Measurements from ENCODE around the gene GPR78. TPM values are rescaled to one million over a fixed set of nuclear protein-coding genes. Genes with fewer than 3 reads are reported as not detected.

Gene GPR78
- total RNA-seq, 2 donors from 2014 or later: not detected

DNA sequence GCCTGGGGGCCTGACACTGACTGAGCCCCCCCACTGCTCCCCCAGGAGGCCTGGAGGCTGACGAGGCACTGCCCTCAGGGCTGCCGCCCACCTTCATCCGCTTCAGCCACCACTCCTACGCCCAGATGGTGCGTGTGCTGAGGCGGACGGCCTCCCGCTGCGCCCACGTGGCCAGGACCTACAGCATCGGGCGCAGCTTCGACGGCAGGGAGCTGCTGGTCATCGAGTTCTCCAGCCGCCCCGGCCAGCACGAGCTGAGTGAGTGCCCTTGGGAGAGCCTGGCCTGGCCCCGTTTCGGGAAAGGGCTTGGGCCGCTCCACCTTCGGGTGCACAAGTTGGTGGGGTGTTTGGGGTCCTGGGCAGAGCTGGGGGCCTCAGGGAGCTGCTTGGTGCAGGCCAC is 23.7 kb downstream of the GPR78 start:
- no peaks in the 10 kb centered on the region for H3K4me1 ChIP-seq
- DNase-seq (no peak), ATAC-seq (no peak)
- peaks cover 0 to 7% of the 10 kb centered on the region in 2 donors for H3K27me3 ChIP-seq
- intact Hi-C loops (cut with DNase I): loop anchor here (10.0 kb wide), 2 partner anchors 281 to 311 kb away; no protein-coding TSS in a partner anchor
- no peaks in the 10 kb centered on the region for H3K36me3 ChIP-seq (replicated peaks in 1 of 2; ENCODE audit: insufficient read depth in 1 of 2, low read depth in 2 of 2)
- H3K9me3 ChIP-seq: no peaks in the 10 kb centered on the region
- 69 to 71% methylated on average over 3 to 22 of the region's 22 CpGs for WGBS, 2 donors
- no peak overlapping the region for H3K27ac ChIP-seq
- no peak overlapping the region for H3K4me3 ChIP-seq
- TF ChIP-seq, protein P1, sequence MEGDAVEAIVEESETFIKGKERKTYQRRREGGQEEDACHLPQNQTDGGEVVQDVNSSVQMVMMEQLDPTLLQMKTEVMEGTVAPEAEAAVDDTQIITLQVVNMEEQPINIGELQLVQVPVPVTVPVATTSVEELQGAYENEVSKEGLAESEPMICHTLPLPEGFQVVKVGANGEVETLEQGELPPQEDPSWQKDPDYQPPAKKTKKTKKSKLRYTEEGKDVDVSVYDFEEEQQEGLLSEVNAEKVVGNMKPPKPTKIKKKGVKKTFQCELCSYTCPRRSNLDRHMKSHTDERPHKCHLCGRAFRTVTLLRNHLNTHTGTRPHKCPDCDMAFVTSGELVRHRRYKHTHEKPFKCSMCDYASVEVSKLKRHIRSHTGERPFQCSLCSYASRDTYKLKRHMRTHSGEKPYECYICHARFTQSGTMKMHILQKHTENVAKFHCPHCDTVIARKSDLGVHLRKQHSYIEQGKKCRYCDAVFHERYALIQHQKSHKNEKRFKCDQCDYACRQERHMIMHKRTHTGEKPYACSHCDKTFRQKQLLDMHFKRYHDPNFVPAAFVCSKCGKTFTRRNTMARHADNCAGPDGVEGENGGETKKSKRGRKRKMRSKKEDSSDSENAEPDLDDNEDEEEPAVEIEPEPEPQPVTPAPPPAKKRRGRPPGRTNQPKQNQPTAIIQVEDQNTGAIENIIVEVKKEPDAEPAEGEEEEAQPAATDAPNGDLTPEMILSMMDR (IDR thresholded peaks at IDR 0.05): no peak
- TF ChIP-seq POLR2A (IDR thresholded peaks at IDR 0.05): no peak

DNA sequence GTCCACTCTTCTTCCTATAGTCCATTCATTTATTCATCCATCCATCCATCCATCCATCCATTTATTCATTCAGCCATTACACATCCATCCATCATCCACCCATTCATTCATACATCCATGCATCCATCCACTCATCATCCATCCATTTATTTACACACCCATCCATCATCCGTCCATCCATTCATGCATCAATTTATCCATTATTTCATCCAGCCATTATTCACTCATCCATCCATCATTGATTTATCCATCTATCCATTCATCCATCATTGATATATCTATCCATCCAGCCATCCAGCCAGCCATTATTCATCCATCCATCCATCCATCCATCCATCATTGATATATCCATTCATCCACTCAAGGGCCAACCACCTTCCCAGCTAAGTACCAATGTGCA is 25.1 kb downstream of the GPR78 start:
- Histone ChIP-seq H3K4me1 (no peaks in the 10 kb centered on the region), H3K27ac (no peak overlapping the region), H3K27me3 (peaks cover 0 to 7% of the 10 kb centered on the region in 2 donors), H3K9me3 (no peaks in the 10 kb centered on the region), H3K36me3 (replicated peaks in 1 of 2; ENCODE audit: insufficient read depth in 1 of 2, low read depth in 2 of 2) (no peaks in the 10 kb centered on the region), H3K4me3 (no peak overlapping the region)
- 74 to 87% methylated on average over 1 of the region's 1 CpG for WGBS, 2 donors
- DNase-seq (no peak), ATAC-seq (no peak)
- intact Hi-C loops (cut with DNase I): loop anchor here (10.0 kb wide), 2 partner anchors 280 to 310 kb away; no protein-coding TSS in a partner anchor
- TF ChIP-seq POLR2A (IDR thresholded peaks at IDR 0.05): no peak
- TF ChIP-seq, protein P1 (IDR thresholded peaks at IDR 0.05): no peak

GRCh38 chr4:8606476-8606875 is 26.3 kb downstream of the GPR78 start:
- H3K27me3 ChIP-seq: peaks cover 0 to 7% of the 10 kb centered on the region in 2 donors
- H3K4me1 ChIP-seq: no peaks in the 10 kb centered on the region
- no peak for ATAC-seq
- no peak for TF ChIP-seq POLR2A (IDR thresholded peaks at IDR 0.05)
- TF ChIP-seq, protein P1 (IDR thresholded peaks at IDR 0.05): no peak
- no peak overlapping the region for H3K4me3 ChIP-seq
- intact Hi-C loops (cut with DNase I): loop anchor here (10.0 kb wide), 2 partner anchors 278 to 308 kb away; no protein-coding TSS in a partner anchor
- no peak overlapping the region for H3K27ac ChIP-seq
- DNase-seq: no peak
- H3K36me3 ChIP-seq (replicated peaks in 1 of 2; ENCODE audit: insufficient read depth in 1 of 2, low read depth in 2 of 2): no peaks in the 10 kb centered on the region
- no peaks in the 10 kb centered on the region for H3K9me3 ChIP-seq
- 69 to 75% methylated on average over 10 to 26 of the region's 26 CpGs for WGBS, 2 donors

DNA sequence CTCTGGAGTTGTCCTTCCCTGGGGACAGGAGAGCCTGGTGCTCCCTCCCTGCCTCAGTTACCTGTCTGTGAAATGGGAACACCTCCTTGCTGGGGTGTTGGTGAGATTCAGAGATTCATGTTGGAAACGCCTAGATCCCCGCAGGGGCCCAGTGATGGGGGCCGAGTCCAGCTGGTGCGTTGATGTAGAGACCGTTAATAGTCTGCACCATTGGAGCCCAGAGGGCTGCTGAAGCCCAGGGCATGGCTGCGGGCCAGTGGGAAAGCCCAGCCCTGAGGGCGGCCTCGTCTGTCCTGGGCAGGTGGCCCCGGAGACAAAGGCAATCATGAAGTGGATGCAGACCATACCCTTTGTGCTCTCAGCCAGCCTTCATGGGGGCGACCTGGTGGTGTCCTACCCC is 26.8 kb downstream of the GPR78 start:
- no peaks in the 10 kb centered on the region for H3K9me3 ChIP-seq
- intact Hi-C loops (cut with DNase I): loop anchor here (10.0 kb wide), 2 partner anchors 278 to 308 kb away; no protein-coding TSS in a partner anchor
- 57% methylated on average over 10 of the region's 10 CpGs; no CpG with 5 or more reads in 1 of the 2 donors for WGBS, 2 donors
- H3K27ac ChIP-seq: no peak overlapping the region
- H3K4me3 ChIP-seq: no peak overlapping the region
- DNase-seq (no peak), ATAC-seq (no peak)
- no peak for TF ChIP-seq POLR2A (IDR thresholded peaks at IDR 0.05)
- TF ChIP-seq, protein P1 (IDR thresholded peaks at IDR 0.05): no peak
- no peaks in the 10 kb centered on the region for H3K36me3 ChIP-seq (replicated peaks in 1 of 2; ENCODE audit: insufficient read depth in 1 of 2, low read depth in 2 of 2)
- H3K4me1 ChIP-seq: no peaks in the 10 kb centered on the region
- H3K27me3 ChIP-seq: peaks cover 0 to 7% of the 10 kb centered on the region in 2 donors
